A549 (cell line): Measurements from ENCODE around the gene SPATA31D4. TPM values are rescaled to one million over a fixed set of nuclear protein-coding genes. Genes with fewer than 3 reads are reported as not detected.

Experiments used
- ATAC-seq, 2 experiments: fragments of 200-7000 bp in 1 of 2; fragments of >200 bp in 1 of 2; cut with Nextera tagmentation in 1 of 2; cut with Tn5 transposase in 1 of 2; 3 replicates each; pipeline versions ENCODE4 v1.8.0 to v1.9.1; 2018 to 2020; ENCODE audit warnings: mild to moderate bottlenecking in 1 of 2, moderate library complexity in 1 of 2
- CTCF ChIA-PET: fragments of 300-600 bp; sonication (Branson Sonifier 250); formaldehyde crosslinking; extraction: SDS; loops from one replicate; lab custom pipeline; 2021; ENCODE audit warnings: antibody characterized with exemption, inconsistent platforms; lab: Yijun Ruan, JAX
- POLR2A ChIA-PET: fragments of 350-600 bp; formaldehyde crosslinking; extraction: SDS; loops from one replicate; lab custom pipeline; 2021; ENCODE audit warnings: antibody characterized with exemption, inconsistent platforms; lab: Yijun Ruan, JAX
- DNase-seq, 2 experiments: peaks; one replicate each; pipeline versions ENCODE4 v3.0.0 to v3.0.0-alpha.2; 2011 to 2016; ENCODE audit warnings: low read depth in 1 of 2, low spot score in 1 of 2
- FAIRE-seq: peaks from 2 replicates; lab custom pipeline; 2011; peaks lifted over from hg19 to GRCh38; lab: Jason Lieb, UNC
- H3K27ac ChIP-seq, 2 experiments: fragments of >200 bp; sonication (Bioruptor Twin); formaldehyde crosslinking; 3 replicates each; pipeline ENCODE4 v1.5.1; 2016 to 2017
- H3K4me1 ChIP-seq: fragments of >200 bp; sonication (Bioruptor Twin); formaldehyde crosslinking; 3 replicates; pipeline ENCODE4 v1.6.1; 2016
- H3K4me2 ChIP-seq: fragments of >200 bp; sonication (Bioruptor Twin); formaldehyde crosslinking; 3 replicates; pipeline ENCODE4 v1.6.1; 2016
- H3K4me3 ChIP-seq: fragments of >200 bp; sonication (Bioruptor Twin); formaldehyde crosslinking; 3 replicates; pipeline ENCODE4 v1.5.1; 2016
- H3K9me3 ChIP-seq: fragments of >200 bp; sonication (Bioruptor Twin); formaldehyde crosslinking; 3 replicates; pipeline ENCODE4 v1.6.1; 2016
- BCL3 ChIP-seq: fragments of >200 bp; sonication (Bioruptor Twin); formaldehyde crosslinking; IDR thresholded peaks from 3 replicates; pipeline ENCODE4 v1.6.1; 2016
- CBX2 ChIP-seq: fragments of 200-600 bp; sonication (generic); IDR thresholded peaks from 2 replicates; pipeline ENCODE4 v1.6.1; 2016; ENCODE audit warnings: low read depth, mild to moderate bottlenecking, borderline replicate concordance
- CBX8 ChIP-seq: fragments of 200-600 bp; sonication (generic); IDR thresholded peaks from 2 replicates; pipeline ENCODE4 v1.6.1; 2016
- CEBPB ChIP-seq, 2 experiments: fragments of >200 bp in 1 of 2; sonication (Bioruptor Twin) in 1 of 2; formaldehyde crosslinking in 1 of 2; IDR thresholded peaks; 2 replicates each; pipeline ENCODE4 v1.6.1; 2012 to 2016
- E2F6 ChIP-seq: IDR thresholded peaks from 2 replicates; pipeline ENCODE4 v1.6.1; 2012; ENCODE audit warnings: low read depth, borderline replicate concordance
- EHMT2 ChIP-seq: fragments of 200-600 bp; sonication (generic); IDR thresholded peaks from 2 replicates; pipeline ENCODE4 v1.6.1; 2016; ENCODE audit warnings: antibody characterized with exemption, low read depth, mild to moderate bottlenecking, moderate library complexity
- EP300 ChIP-seq, 2 experiments: fragments of >200 bp; sonication (Bioruptor Twin); formaldehyde crosslinking; IDR thresholded peaks; 2 replicates in 1 of 2; 3 replicates in 1 of 2; pipeline ENCODE4 v1.6.1; 2016 to 2017
- FOSL2 ChIP-seq, 2 experiments: fragments of 450-650 bp in 1 of 2; fragments of >200 bp in 1 of 2; sonication (Bioruptor Twin) in 1 of 2; formaldehyde crosslinking; IDR thresholded peaks; 2 replicates each; pipeline versions ENCODE4 v1.5.0 to v1.6.1; 2016 to 2020; ENCODE audit warnings: mild to moderate bottlenecking in 1 of 2, moderate library complexity in 1 of 2
- FOXS1 ChIP-seq: fragments of 250-450 bp; sonication (Bioruptor Pico); IDR thresholded peaks from 2 replicates; pipeline ENCODE4 v1.5.0; 2020; ENCODE audit warnings: mild to moderate bottlenecking, moderate library complexity
- HEYL ChIP-seq: fragments of 250-450 bp; sonication (Bioruptor Pico); IDR thresholded peaks from 2 replicates; pipeline ENCODE4 v1.8.0; 2021; ENCODE audit warnings: mild to moderate bottlenecking, moderate library complexity
- HOXB13 ChIP-seq: fragments of 250-450 bp; sonication (Bioruptor Pico); IDR thresholded peaks from 2 replicates; pipeline ENCODE4 v1.5.0; 2020; ENCODE audit warnings: low read depth, mild to moderate bottlenecking, moderate library complexity
- HOXB5 ChIP-seq: fragments of 250-450 bp; sonication (Bioruptor Pico); IDR thresholded peaks from 2 replicates; pipeline ENCODE4 v1.5.0; 2020; ENCODE audit warnings: mild to moderate bottlenecking, moderate library complexity
- JUN ChIP-seq, 2 experiments: fragments of >200 bp; sonication (Bioruptor Twin); formaldehyde crosslinking; IDR thresholded peaks; 2 replicates in 1 of 2; 3 replicates in 1 of 2; pipeline ENCODE4 v1.6.1; 2016 to 2017
- KDM1A ChIP-seq: fragments of 200-600 bp; sonication (generic); IDR thresholded peaks from 2 replicates; pipeline ENCODE4 v1.6.1; 2016; ENCODE audit warnings: low read depth, mild to moderate bottlenecking
- KDM5A ChIP-seq: fragments of 200-600 bp; sonication (generic); IDR thresholded peaks from 2 replicates; pipeline ENCODE4 v1.6.1; 2016; ENCODE audit warnings: antibody characterized with exemption, mild to moderate bottlenecking
- MAFK ChIP-seq: fragments of 450-650 bp; IDR thresholded peaks from 2 replicates; pipeline ENCODE4 v1.6.1; 2014; ENCODE audit not compliant: partially characterized antibody
- MYC ChIP-seq: IDR thresholded peaks from 2 replicates; pipeline ENCODE4 v1.6.1; 2012; ENCODE audit warnings: mild to moderate bottlenecking, inconsistent platforms, low read length, improper control_type of control experiment, borderline replicate concordance
- NFE2L2 ChIP-seq: fragments of 150-350 bp; conservative IDR thresholded peaks from 2 replicates; pipeline ENCODE4 v1.6.1; 2014; ENCODE audit warnings: low read length
- NPAS2 ChIP-seq: fragments of 250-450 bp; sonication (Bioruptor Pico); IDR thresholded peaks from 2 replicates; pipeline ENCODE4 v1.8.0; 2022; ENCODE audit warnings: mild to moderate bottlenecking, moderate library complexity, borderline replicate concordance
- PHF8 ChIP-seq: fragments of 200-600 bp; sonication (generic); IDR thresholded peaks from 2 replicates; pipeline ENCODE4 v1.6.1; 2016; ENCODE audit warnings: low read depth, mild to moderate bottlenecking, antibody characterized with exemption, moderate library complexity, borderline replicate concordance
- POLR2A ChIP-seq: IDR thresholded peaks from 2 replicates; pipeline ENCODE4 v1.6.1; 2012; ENCODE audit warnings: mild to moderate bottlenecking, low read length
- RAD21 ChIP-seq, 2 experiments: fragments of >200 bp in 1 of 2; sonication (Bioruptor Twin) in 1 of 2; formaldehyde crosslinking in 1 of 2; IDR thresholded peaks in 1 of 2; conservative IDR thresholded peaks in 1 of 2; 2 replicates in 1 of 2; 3 replicates in 1 of 2; pipeline ENCODE4 v1.6.1; 2012 to 2018; ENCODE audit warnings: inconsistent platforms in 1 of 2
- RFX5 ChIP-seq: fragments of 450-650 bp; IDR thresholded peaks from 2 replicates; pipeline ENCODE4 v1.7.1; 2014; ENCODE audit warnings: antibody characterized with exemption, mild to moderate bottlenecking, moderate library complexity
- RNF2 ChIP-seq: fragments of 200-600 bp; sonication (generic); IDR thresholded peaks from 2 replicates; pipeline ENCODE4 v1.6.1; 2016; ENCODE audit warnings: low read depth, mild to moderate bottlenecking, antibody characterized with exemption, moderate library complexity, borderline replicate concordance
- ZC3H11A ChIP-seq: fragments of 450-650 bp; IDR thresholded peaks from 2 replicates; pipeline ENCODE4 v1.6.1; 2014; ENCODE audit warnings: antibody characterized with exemption, mild to moderate bottlenecking
- ZFP36 ChIP-seq: fragments of 450-650 bp; IDR thresholded peaks from 2 replicates; pipeline ENCODE4 v1.6.1; 2014; ENCODE audit warnings: borderline replicate concordance; ENCODE audit not compliant: partially characterized antibody
- WGBS: methylation state at CpG from one replicate; pipeline ENCODE4 v1.1.6; 2017; ENCODE audit errors: missing lambda C conversion rate; 5-methylcytosine and 5-hydroxymethylcytosine counted together
- polyA plus RNA-seq, 4 experiments: library from polyadenylated mRNA; depleted of rRNA in 3 of 4; stranded (reverse); fragments of >200 nt; fragmentation: RNase III in 1 of 4; extraction: RNeasy Plus Mini Kit Qiagen cat#74134 plus additional on column Dnase treatment in 1 of 4; gene quantifications; 2 replicates in 3 of 4; 3 replicates in 1 of 4; pipeline ENCODE4 v1.2.3, GENCODE V29; 2011 to 2017
- TF ChIP-seq, protein P1 (sequence below): fragments of 250-450 bp; sonication (Bioruptor Pico); IDR thresholded peaks from 2 replicates; pipeline ENCODE4 v1.5.0; 2021; ENCODE audit warnings: mild to moderate bottlenecking, moderate library complexity, borderline replicate concordance
- TF ChIP-seq, protein P2 (sequence below): fragments of >200 bp; sonication (Bioruptor Twin); formaldehyde crosslinking; IDR thresholded peaks from 2 replicates; pipeline ENCODE4 v1.6.1; 2016
- TF ChIP-seq, protein P3 (sequence below): fragments of 450-650 bp; IDR thresholded peaks from 2 replicates; pipeline ENCODE4 v1.6.1; 2014; ENCODE audit warnings: antibody characterized with exemption

SPATA31D4 gene
- polyA plus RNA-seq, 2 of the 4 experiments (the other 2 are of a cell fraction) = not detected

DNA sequence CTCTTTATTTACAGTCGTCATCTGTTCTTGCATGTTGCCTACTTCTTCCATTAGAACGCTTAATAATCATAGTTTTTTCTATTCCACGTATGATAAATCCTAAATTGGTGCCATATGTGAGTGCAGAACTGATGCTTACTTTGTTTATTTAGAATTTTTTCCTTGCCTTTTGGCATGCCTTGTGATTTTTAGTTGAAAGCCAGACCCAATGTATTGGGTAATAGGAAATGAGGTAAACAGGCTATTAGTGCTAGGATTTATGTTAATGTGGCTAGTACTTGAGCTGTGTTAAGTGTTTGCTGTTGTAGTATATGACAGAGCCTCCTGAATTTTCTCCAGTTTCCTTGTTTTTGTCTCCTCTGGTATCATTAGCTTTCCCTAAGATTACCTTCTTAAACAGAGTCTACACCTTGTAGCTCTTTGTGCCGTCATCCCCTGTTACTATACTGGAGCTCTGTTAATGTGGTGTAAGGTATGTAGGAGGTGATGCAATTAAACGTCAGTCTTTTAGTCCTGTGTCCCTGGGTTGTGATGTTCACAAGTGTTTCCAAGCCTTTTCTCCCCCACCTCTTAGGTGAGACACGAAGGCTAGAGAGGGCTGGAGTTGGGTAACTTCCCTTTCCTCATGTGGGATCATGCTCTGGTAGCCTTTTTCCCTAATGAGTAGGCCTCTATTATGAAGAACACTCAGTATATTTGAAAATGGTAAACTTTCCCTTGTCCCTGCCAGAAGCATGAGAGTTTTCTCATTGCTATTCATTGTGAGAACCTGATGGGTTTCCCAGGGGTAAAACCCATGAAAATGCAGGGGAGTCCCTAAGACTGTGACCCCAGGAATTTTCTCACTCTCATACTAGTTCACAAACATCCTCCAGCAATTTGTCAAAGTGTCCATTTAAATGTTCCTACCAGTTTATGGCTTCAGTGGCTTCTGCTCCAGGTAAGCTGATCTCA, 36.3 kb downstream of the SPATA31D4 start:
- DNase-seq (no peak), FAIRE-seq (no peak), ATAC-seq (no peak)
- POLR2A ChIA-PET = no interaction called here
- no peak for TF ChIP-seq HEYL (CRISPR knock-in tag)
- TF ChIP-seq NFE2L2 = no peak
- TF ChIP-seq PHF8 = no peak
- no peak for TF ChIP-seq BCL3
- TF ChIP-seq JUN (IDR thresholded peaks at IDR 0.05) = no peak
- no peak for TF ChIP-seq E2F6
- no peak for TF ChIP-seq POLR2A
- no peak for TF ChIP-seq RAD21 (conservative IDR thresholded peaks at IDR 0.05 in 1 of 2, IDR thresholded peaks at IDR 0.05 in 1 of 2)
- TF ChIP-seq, protein P1, sequence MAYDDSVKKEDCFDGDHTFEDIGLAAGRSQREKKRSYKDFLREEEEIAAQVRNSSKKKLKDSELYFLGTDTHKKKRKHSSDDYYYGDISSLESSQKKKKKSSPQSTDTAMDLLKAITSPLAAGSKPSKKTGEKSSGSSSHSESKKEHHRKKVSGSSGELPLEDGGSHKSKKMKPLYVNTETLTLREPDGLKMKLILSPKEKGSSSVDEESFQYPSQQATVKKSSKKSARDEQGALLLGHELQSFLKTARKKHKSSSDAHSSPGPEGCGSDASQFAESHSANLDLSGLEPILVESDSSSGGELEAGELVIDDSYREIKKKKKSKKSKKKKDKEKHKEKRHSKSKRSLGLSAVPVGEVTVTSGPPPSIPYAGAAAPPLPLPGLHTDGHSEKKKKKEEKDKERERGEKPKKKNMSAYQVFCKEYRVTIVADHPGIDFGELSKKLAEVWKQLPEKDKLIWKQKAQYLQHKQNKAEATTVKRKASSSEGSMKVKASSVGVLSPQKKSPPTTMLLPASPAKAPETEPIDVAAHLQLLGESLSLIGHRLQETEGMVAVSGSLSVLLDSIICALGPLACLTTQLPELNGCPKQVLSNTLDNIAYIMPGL (CRISPR knock-in tag) = no peak
- TF ChIP-seq, protein P2, sequence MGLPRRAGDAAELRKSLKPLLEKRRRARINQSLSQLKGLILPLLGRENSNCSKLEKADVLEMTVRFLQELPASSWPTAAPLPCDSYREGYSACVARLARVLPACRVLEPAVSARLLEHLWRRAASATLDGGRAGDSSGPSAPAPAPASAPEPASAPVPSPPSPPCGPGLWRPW = no peak
- TF ChIP-seq CEBPB (IDR thresholded peaks at IDR 0.05) = no peak
- TF ChIP-seq ZFP36 = no peak
- TF ChIP-seq MAFK = no peak
- no peak for TF ChIP-seq CBX2
- TF ChIP-seq ZC3H11A = no peak
- TF ChIP-seq NPAS2 (CRISPR knock-in tag) = no peak
- TF ChIP-seq RNF2 = no peak
- no peak for TF ChIP-seq HOXB13 (CRISPR knock-in tag)
- no peak overlapping the region for H3K4me2 ChIP-seq
- no peak overlapping the region for H3K27ac ChIP-seq
- H3K4me1 ChIP-seq = no peaks in the 10 kb centered on the region
- 0 out of 3 replicates have a peak, but pooled peaks cover 2% of the 10 kb centered on the region for H3K9me3 ChIP-seq
- H3K4me3 ChIP-seq = no peak overlapping the region
- CTCF ChIA-PET = no interaction called here
- 32% methylated on average over 6 of the region's 6 CpGs for WGBS

DNA sequence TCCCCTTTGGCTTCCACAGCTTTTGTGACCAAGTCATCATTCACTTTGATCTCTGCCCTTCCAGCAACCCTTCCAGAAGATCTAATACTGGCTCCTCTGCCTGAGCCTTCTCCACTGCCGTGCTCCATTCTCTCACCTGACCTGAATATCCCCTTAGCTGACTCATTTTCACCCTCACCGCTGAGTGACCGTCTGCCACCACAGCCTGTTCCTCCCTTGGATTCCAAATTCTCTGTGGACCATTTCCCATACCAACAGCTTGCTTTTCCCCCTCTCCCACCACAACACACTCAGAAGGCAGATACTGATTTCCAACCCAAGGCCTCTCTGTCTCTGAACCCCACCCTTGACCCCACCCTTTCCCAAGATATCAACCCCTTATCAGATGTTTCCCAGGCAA, 39.8 kb downstream of the SPATA31D4 start:
- Histone ChIP-seq H3K4me2 (no peak overlapping the region), H3K4me1 (no peaks in the 10 kb centered on the region), H3K9me3 (0 out of 3 replicates have a peak, but pooled peaks cover 2% of the 10 kb centered on the region), H3K27ac (no peak overlapping the region), H3K4me3 (no peak overlapping the region)
- CTCF ChIA-PET = no interaction called here
- FAIRE-seq (no peak), DNase-seq (no peak), ATAC-seq (no peak)
- POLR2A ChIA-PET = no interaction called here
- 59% methylated on average over 3 of the region's 3 CpGs for WGBS
- TF ChIP-seq PHF8 (no peak), FOSL2 (IDR thresholded peaks at IDR 0.05) (no peak), FOSL2 (CRISPR knock-in tag; IDR thresholded peaks at IDR 0.05) (no peak), EHMT2 (no peak), ZFP36 (no peak), ZC3H11A (no peak), HOXB13 (CRISPR knock-in tag) (no peak), MYC (no peak), CBX2 (no peak), KDM1A (no peak), RFX5 (no peak), HOXB5 (CRISPR knock-in tag) (no peak), EP300 (IDR thresholded peaks at IDR 0.05) (no peak), CBX8 (no peak), FOXS1 (CRISPR knock-in tag) (no peak), KDM5A (no peak), JUN (IDR thresholded peaks at IDR 0.05) (no peak), NPAS2 (CRISPR knock-in tag) (no peak)
- TF ChIP-seq, protein P3, sequence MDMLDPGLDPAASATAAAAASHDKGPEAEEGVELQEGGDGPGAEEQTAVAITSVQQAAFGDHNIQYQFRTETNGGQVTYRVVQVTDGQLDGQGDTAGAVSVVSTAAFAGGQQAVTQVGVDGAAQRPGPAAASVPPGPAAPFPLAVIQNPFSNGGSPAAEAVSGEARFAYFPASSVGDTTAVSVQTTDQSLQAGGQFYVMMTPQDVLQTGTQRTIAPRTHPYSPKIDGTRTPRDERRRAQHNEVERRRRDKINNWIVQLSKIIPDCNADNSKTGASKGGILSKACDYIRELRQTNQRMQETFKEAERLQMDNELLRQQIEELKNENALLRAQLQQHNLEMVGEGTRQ = no peak
